Activated naive CD8-positive, alpha-beta T cell treated with anti-CD3 and anti-CD28 coated beads, Interleukin-2, amount 10 ng/mL, durations not matched to agents 7 days and 5 days (primary cell): ENCODE measurements around the gene PCDHGA1. TPM values are rescaled to one million over a fixed set of nuclear protein-coding genes. Genes with fewer than 3 reads are reported as not detected.

Experiments
- ATAC-seq: fragments of 150-1000 bp; cut with Tn5 transposase; one replicate; pipeline ENCODE4 v1.10.0; 2021; ENCODE audit warnings: low read depth, moderate library complexity
- POLR2A ChIA-PET: fragments of 350-600 bp; sonication (Branson Sonifier 250); formaldehyde crosslinking; loops from one replicate; lab custom pipeline; 2021; ENCODE audit warnings: antibody characterized with exemption; lab: Charles Lee
- DNase-seq: peaks from one replicate; pipeline ENCODE4 v3.0.0; 2021
- H3K27ac Mint-ChIP-seq: one replicate; pipeline ENCODE4 v1.8.0; 2022; ENCODE audit warnings: mild to moderate bottlenecking, mixed read lengths
- H3K27me3 Mint-ChIP-seq: one replicate; pipeline ENCODE4 v1.8.0; 2022; ENCODE audit warnings: mild to moderate bottlenecking, moderate library complexity, mixed read lengths
- H3K36me3 Mint-ChIP-seq: one replicate; pipeline ENCODE4 v1.8.0; 2021; ENCODE audit warnings: mild to moderate bottlenecking, mixed read lengths
- H3K4me1 Mint-ChIP-seq: one replicate; pipeline ENCODE4 v1.8.0; 2021; ENCODE audit warnings: mixed read lengths
- H3K4me3 Mint-ChIP-seq: one replicate; pipeline ENCODE4 v1.8.0; 2022; ENCODE audit warnings: mild to moderate bottlenecking, moderate library complexity, mixed read lengths
- H3K9me3 Mint-ChIP-seq: one replicate; pipeline ENCODE4 v1.8.0; 2021; ENCODE audit warnings: mixed read lengths
- total RNA-seq, 2 experiments: library from RNA; stranded (reverse); gene quantifications; one replicate each; pipeline ENCODE4 v1.2.3, GENCODE V29; 2021

PCDHGA1 gene
- total RNA-seq, 2 experiments from 2014 or later = 0.11 to 0.31 TPM

- Mint-ChIP-seq H3K4me1 (no peaks in the 10 kb centered on the region), H3K4me3 (no peak within 1 kb of the TSS), H3K9me3 (no peaks in the 10 kb centered on the region), H3K36me3 (no peaks in the 10 kb centered on the region), H3K27ac (no peak within 1 kb of the TSS), H3K27me3 (peaks cover 74% of the 10 kb centered on the region)
- POLR2A ChIA-PET = no interaction called here
- DNase-seq (no peak), ATAC-seq (no peak)
These were observed 154.5 kb downstream of the PCDHGA1 start, which contains the start of gene PCDHGC4 for GRCh38 chr5:141484641-141485311. TSS of gene PCDHGC4 (plus strand) at chr5:141485030. CDS start at chr5:141485174, 144 bp downstream.

DNA sequence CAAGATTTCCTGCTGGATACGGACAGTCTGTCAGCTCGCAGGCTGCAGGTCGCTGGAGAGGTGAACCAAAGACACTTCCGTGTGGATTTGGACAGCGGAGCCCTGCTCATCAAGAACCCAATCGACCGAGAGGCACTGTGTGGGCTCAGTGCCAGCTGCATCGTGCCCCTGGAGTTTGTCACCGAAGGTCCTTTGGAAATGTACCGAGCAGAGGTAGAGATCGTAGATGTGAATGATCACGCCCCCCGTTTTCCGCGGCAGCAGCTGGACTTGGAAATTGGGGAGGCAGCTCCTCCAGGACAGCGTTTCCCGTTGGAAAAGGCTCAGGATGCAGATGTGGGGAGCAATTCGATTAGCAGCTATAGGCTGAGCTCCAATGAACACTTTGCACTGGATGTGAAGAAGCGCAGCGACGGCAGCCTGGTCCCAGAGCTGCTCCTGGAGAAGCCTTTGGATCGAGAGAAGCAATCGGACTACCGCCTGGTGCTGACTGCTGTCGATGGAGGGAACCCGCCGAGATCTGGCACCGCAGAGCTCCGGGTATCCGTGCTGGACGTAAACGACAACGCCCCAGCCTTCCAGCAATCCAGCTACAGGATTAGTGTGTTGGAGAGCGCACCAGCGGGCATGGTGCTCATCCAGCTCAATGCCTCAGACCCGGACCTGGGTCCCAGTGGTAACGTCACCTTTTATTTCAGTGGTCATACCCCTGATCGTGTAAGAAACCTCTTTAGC, 155.2 kb downstream of the PCDHGA1 start:
- H3K4me3 Mint-ChIP-seq = no peak overlapping the region
- H3K4me1 Mint-ChIP-seq = no peaks in the 10 kb centered on the region
- POLR2A ChIA-PET = no interaction called here
- ATAC-seq (no peak), DNase-seq (no peak)
- H3K36me3 Mint-ChIP-seq = no peaks in the 10 kb centered on the region
- no peak overlapping the region for H3K27ac Mint-ChIP-seq
- peaks cover 74% of the 10 kb centered on the region for H3K27me3 Mint-ChIP-seq
- no peaks in the 10 kb centered on the region for H3K9me3 Mint-ChIP-seq

- POLR2A ChIA-PET = no interaction called here
- no peaks in the 10 kb centered on the region for H3K36me3 Mint-ChIP-seq
- H3K9me3 Mint-ChIP-seq = no peaks in the 10 kb centered on the region
- no peaks in the 10 kb centered on the region for H3K4me1 Mint-ChIP-seq
- ATAC-seq (no peak), DNase-seq (no peak)
- H3K27ac Mint-ChIP-seq = no peak overlapping the region
- peaks cover 80% of the 10 kb centered on the region for H3K27me3 Mint-ChIP-seq
- no peak overlapping the region for H3K4me3 Mint-ChIP-seq
These were observed 155.8 kb downstream of the PCDHGA1 start for GRCh38 chr5:141486091-141486490.

DNA sequence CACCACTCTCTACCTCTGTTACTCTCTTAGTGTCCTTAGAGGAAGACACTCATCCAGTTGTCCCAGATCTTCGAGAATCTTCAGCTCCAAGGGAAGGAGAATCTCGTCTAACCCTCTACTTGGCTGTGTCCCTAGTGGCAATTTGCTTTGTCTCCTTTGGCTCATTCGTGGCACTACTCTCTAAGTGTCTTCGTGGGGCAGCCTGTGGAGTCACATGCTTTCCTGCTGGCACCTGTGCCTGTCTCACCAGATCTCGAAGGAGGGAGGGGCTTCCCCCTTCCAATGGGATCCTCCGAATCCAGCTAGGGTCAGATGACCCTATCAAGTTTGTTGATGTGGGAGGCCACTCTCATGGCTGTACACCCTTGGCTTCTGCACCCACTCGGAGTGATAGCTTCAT, 156.8 kb downstream of the PCDHGA1 start:
- no peak overlapping the region for H3K4me3 Mint-ChIP-seq
- no peaks in the 10 kb centered on the region for H3K9me3 Mint-ChIP-seq

GRCh38 chr5:141488591-141489561, 158.6 kb downstream of the PCDHGA1 start, which contains the start of gene PCDHGC5:
TSS of gene PCDHGC5 (plus strand) at chr5:141489081. CDS start at chr5:141489241, 160 bp downstream.
- peaks cover 78% of the 10 kb centered on the region for H3K27me3 Mint-ChIP-seq
- DNase-seq = no peak
- no peaks in the 10 kb centered on the region for H3K9me3 Mint-ChIP-seq
- peaks cover 4% of the 10 kb centered on the region for H3K4me1 Mint-ChIP-seq
- H3K36me3 Mint-ChIP-seq = no peaks in the 10 kb centered on the region
- no peak within 1 kb of the TSS for H3K27ac Mint-ChIP-seq
- POLR2A ChIA-PET = no interaction called here
- ATAC-seq = no peak
- no peak within 1 kb of the TSS for H3K4me3 Mint-ChIP-seq

More for the DNA sequence above, 156.8 kb downstream of the PCDHGA1 start:
- POLR2A ChIA-PET = no interaction called here
- ATAC-seq (no peak), DNase-seq (no peak)
- Mint-ChIP-seq H3K27me3 (peaks cover 78% of the 10 kb centered on the region), H3K36me3 (no peaks in the 10 kb centered on the region), H3K4me1 (peaks cover 2% of the 10 kb centered on the region), H3K27ac (no peak overlapping the region)

DNA sequence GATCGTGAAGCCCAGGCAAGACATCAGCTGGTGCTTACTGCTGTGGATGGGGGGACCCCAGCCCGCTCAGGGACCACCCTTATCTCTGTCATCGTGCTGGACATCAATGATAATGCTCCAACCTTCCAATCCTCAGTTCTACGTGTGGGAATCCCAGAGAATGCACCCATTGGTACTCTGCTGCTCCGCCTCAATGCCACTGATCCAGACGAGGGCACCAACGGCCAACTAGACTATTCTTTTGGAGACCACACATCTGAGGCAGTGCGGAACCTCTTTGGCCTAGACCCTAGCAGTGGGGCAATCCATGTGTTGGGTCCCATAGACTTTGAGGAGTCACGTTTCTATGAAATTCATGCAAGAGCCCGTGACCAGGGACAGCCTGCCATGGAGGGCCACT, 159.5 kb downstream of the PCDHGA1 start:
- no peaks in the 10 kb centered on the region for H3K9me3 Mint-ChIP-seq
- POLR2A ChIA-PET = no interaction called here
- H3K36me3 Mint-ChIP-seq = no peaks in the 10 kb centered on the region
- H3K27me3 Mint-ChIP-seq = peaks cover 78% of the 10 kb centered on the region
- no peak overlapping the region for H3K4me3 Mint-ChIP-seq
- no peak overlapping the region for H3K27ac Mint-ChIP-seq
- ATAC-seq = no peak
- DNase-seq = no peak
- H3K4me1 Mint-ChIP-seq = peaks cover 4% of the 10 kb centered on the region

GRCh38 chr5:141490271-141490670, 160.0 kb downstream of the PCDHGA1 start:
- Mint-ChIP-seq H3K27ac (no peak overlapping the region), H3K4me1 (peaks cover 4% of the 10 kb centered on the region)

GRCh38 chr5:141490771-141491170, 160.5 kb downstream of the PCDHGA1 start:
- no peak overlapping the region for H3K4me3 Mint-ChIP-seq
- no peaks in the 10 kb centered on the region for H3K9me3 Mint-ChIP-seq
- POLR2A ChIA-PET = no interaction called here
- peaks cover 4% of the 10 kb centered on the region for H3K4me1 Mint-ChIP-seq
- no peak overlapping the region for H3K27ac Mint-ChIP-seq
- no peaks in the 10 kb centered on the region for H3K36me3 Mint-ChIP-seq
- peaks cover 74% of the 10 kb centered on the region for H3K27me3 Mint-ChIP-seq
- DNase-seq = no peak
- ATAC-seq = no peak

More at GRCh38 chr5:141490271-141490670, 160.0 kb downstream of the PCDHGA1 start:
- no peak overlapping the region for H3K4me3 Mint-ChIP-seq
- no peaks in the 10 kb centered on the region for H3K36me3 Mint-ChIP-seq
- ATAC-seq (no peak), DNase-seq (no peak)
- H3K9me3 Mint-ChIP-seq = no peaks in the 10 kb centered on the region
- H3K27me3 Mint-ChIP-seq = peaks cover 74% of the 10 kb centered on the region
- POLR2A ChIA-PET = no interaction called here

DNA sequence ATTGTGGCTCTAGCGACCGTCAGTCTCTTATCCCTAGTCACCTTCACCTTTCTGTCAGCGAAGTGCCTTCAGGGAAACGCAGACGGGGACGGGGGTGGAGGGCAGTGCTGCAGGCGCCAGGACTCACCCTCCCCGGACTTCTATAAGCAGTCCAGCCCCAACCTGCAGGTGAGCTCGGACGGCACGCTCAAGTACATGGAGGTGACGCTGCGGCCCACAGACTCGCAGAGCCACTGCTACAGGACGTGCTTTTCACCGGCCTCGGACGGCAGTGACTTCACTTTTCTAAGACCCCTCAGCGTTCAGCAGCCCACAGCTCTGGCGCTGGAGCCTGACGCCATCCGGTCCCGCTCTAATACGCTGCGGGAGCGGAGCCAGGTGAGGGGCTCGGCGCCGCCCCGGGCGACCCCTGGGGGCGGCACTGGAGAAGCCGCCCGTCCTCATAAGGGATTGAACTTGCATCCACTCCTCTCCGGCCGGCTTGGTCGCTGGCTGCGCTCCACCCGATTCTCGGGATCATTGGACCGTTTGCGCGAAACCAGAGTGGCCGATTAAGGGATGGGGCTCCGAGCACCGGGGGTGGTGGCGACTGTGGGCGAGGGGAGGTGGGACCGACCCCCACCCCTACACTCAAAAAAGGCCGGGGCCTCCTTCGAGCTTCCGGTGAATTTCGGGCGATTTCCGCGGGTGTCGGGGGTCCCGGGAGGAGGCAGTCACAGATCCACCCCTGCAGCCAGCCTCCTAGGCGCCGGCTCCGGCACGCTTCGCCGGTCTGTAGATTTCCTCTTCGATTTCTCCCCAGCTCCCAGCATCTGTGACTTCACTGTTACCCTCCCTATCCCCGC, 161.2 kb downstream of the PCDHGA1 start:
- H3K27me3 Mint-ChIP-seq = peaks cover 69% of the 10 kb centered on the region
- POLR2A ChIA-PET = no interaction called here
- peak overlapping the region; percentile 35 for H3K27ac Mint-ChIP-seq
- peaks cover 4% of the 10 kb centered on the region for H3K4me1 Mint-ChIP-seq
- H3K9me3 Mint-ChIP-seq = no peaks in the 10 kb centered on the region
- H3K4me3 Mint-ChIP-seq = peak overlapping the region; percentile 65
- H3K36me3 Mint-ChIP-seq = no peaks in the 10 kb centered on the region
- ATAC-seq (no peak), DNase-seq (no peak)

DNA sequence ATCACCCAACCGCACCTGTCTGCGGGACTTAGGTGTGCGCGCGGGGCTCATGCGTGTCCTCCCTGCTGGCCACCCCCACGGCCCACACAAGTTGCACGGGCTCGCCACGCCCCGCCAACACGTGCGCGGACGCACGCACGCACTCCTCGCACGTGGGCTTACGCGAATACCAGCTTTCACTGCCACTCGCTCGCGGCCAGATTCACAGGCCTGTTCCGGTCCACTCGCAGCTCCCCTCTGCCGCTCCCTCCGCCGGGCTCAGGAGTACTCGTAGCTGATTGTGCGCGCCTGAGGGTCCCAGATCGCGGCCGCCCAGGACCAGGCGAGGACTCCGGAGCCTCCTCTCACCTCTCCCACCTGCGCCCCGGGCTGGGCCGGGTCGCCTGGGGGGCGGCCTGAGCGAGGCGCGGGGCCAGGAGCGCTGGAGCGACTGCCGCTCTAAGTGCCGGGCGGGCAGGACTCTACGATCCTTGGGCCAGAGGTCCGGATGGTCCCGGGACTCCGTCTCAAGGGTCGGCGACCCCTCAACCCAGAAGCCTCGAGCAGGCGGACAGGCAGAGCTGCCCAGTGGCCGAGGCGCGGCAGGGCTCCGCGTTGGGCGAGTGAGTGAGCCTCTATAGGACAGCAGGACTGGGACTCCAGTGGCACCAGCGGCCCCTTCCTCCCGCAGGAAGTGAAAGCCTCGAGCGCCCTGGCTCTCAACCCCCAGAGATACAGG, 162.0 kb downstream of the PCDHGA1 start:
- Mint-ChIP-seq H3K4me1 (peaks cover 4% of the 10 kb centered on the region), H3K27ac (peak overlapping the region; percentile 35), H3K27me3 (peaks cover 66% of the 10 kb centered on the region), H3K9me3 (no peaks in the 10 kb centered on the region), H3K4me3 (peak overlapping the region; percentile 65), H3K36me3 (no peaks in the 10 kb centered on the region)
- POLR2A ChIA-PET = no interaction called here
- ATAC-seq = peak; percentile 42
- no peak for DNase-seq

DNA sequence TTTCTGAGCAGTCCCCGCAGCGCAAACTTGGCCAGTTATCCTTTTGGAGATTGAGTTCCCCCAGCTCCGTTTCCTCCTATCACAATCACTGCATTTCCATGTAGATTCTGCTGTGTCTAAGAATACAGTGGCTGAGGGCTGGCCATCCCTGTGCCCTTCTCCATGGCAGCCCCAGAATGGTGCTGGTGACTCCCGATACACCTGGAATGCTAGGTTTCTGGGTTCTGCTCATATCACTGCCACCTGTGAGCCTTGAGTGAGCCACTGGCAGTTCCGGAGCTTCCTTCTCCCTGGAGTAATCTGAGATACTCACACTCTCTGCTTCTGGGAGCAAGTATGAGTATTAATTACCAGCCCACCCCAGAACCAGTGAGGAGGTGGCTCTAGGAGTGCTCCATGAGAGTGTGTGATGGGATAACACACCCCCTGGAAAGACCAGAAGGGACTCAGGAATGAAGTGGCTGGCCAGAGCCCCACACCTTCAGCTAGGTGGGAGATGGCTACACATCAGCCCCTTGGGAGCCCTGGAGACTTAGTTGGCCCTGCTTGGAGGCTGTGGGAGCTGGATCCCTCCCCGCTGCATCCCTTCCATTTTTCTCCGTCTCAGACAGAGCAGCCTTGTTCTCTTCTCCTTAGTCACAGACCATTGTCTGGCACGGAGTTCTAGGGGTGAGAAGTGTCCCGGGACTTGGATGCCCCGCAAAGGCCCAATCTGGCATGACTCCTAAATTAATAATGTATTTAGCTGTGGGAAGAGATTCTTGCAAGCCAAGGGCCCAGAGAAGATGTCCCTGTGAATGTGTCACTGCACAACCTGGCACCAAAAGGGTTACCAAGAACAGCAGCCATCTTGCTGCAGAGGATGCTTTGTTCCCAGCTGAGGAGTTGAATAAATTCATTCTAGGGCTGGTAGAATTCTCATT, 163.4 kb downstream of the PCDHGA1 start:
- Mint-ChIP-seq H3K4me1 (peaks cover 4% of the 10 kb centered on the region), H3K27me3 (peaks cover 59% of the 10 kb centered on the region), H3K27ac (no peak overlapping the region), H3K4me3 (no peak overlapping the region), H3K36me3 (no peaks in the 10 kb centered on the region), H3K9me3 (no peaks in the 10 kb centered on the region)
- POLR2A ChIA-PET = no interaction called here
- ATAC-seq = no peak
- no peak for DNase-seq
